ENCODE results near the gene FZR1. TPM values are rescaled to one million over a fixed set of nuclear protein-coding genes. Genes with fewer than 3 reads are reported as not detected.

FZR1 gene
- total and polyA plus RNA-seq, 9 of the 15 experiments (the other 6 are each of a cell fraction or from before 2014, with no cell fraction given), result 0.18 to 48.0 (median 22.2) TPM

- TF ChIP-seq, protein P1, sequence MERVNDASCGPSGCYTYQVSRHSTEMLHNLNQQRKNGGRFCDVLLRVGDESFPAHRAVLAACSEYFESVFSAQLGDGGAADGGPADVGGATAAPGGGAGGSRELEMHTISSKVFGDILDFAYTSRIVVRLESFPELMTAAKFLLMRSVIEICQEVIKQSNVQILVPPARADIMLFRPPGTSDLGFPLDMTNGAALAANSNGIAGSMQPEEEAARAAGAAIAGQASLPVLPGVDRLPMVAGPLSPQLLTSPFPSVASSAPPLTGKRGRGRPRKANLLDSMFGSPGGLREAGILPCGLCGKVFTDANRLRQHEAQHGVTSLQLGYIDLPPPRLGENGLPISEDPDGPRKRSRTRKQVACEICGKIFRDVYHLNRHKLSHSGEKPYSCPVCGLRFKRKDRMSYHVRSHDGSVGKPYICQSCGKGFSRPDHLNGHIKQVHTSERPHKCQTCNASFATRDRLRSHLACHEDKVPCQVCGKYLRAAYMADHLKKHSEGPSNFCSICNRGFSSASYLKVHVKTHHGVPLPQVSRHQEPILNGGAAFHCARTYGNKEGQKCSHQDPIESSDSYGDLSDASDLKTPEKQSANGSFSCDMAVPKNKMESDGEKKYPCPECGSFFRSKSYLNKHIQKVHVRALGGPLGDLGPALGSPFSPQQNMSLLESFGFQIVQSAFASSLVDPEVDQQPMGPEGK (CRISPR knock-in tag; IDR thresholded peaks at IDR 0.05; ENCODE audit: borderline replicate concordance), result no peak
- TF ChIP-seq ZSCAN29 (IDR thresholded peaks at IDR 0.05) (no peak), GABPB2 (CRISPR knock-in tag; conservative IDR thresholded peaks at IDR 0.05) (no peak), TRIM28 (IDR thresholded peaks at IDR 0.05) (no peak), POLR2AphosphoS5 (IDR thresholded peaks at IDR 0.05; ENCODE audit: control insufficient read depth, insufficient read depth, low read depth, low read length) (no peak), ZNF780A (CRISPR knock-in tag; IDR thresholded peaks at IDR 0.05) (no peak), REST (IDR thresholded peaks at IDR 0.05; ENCODE audit: borderline replicate concordance) (no peak), REST (CRISPR knock-in tag; IDR thresholded peaks at IDR 0.05; ENCODE audit: low read depth) (0 out of 2 replicates have a peak, but pooled peaks have one; percentile 18), ZNF134 (CRISPR knock-in tag; conservative IDR thresholded peaks at IDR 0.05) (no peak), CHD1 (IDR thresholded peaks at IDR 0.05; ENCODE audit: low read length) (no peak), ZNF143 (CRISPR knock-in tag; IDR thresholded peaks at IDR 0.05) (no peak), KHSRP (IDR thresholded peaks at IDR 0.05) (no peak), BRD9 (IDR thresholded peaks at IDR 0.05; ENCODE audit: low read depth, partially characterized antibody) (no peak), POLR2G (IDR thresholded peaks at IDR 0.05; ENCODE audit: low read depth, low read length) (peak; percentile 71), ZNF253 (CRISPR knock-in tag; conservative IDR thresholded peaks at IDR 0.05) (no peak)
- TF ChIP-seq, protein P2, sequence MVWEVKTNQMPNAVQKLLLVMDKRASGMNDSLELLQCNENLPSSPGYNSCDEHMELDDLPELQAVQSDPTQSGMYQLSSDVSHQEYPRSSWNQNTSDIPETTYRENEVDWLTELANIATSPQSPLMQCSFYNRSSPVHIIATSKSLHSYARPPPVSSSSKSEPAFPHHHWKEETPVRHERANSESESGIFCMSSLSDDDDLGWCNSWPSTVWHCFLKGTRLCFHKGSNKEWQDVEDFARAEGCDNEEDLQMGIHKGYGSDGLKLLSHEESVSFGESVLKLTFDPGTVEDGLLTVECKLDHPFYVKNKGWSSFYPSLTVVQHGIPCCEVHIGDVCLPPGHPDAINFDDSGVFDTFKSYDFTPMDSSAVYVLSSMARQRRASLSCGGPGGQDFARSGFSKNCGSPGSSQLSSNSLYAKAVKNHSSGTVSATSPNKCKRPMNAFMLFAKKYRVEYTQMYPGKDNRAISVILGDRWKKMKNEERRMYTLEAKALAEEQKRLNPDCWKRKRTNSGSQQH (CRISPR knock-in tag; IDR thresholded peaks at IDR 0.05), result no peak
- TF ChIP-seq, protein P3, sequence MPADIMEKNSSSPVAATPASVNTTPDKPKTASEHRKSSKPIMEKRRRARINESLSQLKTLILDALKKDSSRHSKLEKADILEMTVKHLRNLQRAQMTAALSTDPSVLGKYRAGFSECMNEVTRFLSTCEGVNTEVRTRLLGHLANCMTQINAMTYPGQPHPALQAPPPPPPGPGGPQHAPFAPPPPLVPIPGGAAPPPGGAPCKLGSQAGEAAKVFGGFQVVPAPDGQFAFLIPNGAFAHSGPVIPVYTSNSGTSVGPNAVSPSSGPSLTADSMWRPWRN (IDR thresholded peaks at IDR 0.05; ENCODE audit: low read depth), result no peak
Observed at GRCh38 chr19:3585301-3586126, 79.4 kb downstream of the FZR1 start, which contains the start of gene GIPC3 (continued).
